ENCODE measurements around the gene CST9. TPM values are rescaled to one million over a fixed set of nuclear protein-coding genes. Genes with fewer than 3 reads are reported as not detected.

Gene CST9
- total and polyA plus RNA-seq, 2 of the 13 experiments (the other 11 are each of a cell fraction or from before 2014, with no cell fraction given) = 0.07 TPM; not detected in 1

DNA sequence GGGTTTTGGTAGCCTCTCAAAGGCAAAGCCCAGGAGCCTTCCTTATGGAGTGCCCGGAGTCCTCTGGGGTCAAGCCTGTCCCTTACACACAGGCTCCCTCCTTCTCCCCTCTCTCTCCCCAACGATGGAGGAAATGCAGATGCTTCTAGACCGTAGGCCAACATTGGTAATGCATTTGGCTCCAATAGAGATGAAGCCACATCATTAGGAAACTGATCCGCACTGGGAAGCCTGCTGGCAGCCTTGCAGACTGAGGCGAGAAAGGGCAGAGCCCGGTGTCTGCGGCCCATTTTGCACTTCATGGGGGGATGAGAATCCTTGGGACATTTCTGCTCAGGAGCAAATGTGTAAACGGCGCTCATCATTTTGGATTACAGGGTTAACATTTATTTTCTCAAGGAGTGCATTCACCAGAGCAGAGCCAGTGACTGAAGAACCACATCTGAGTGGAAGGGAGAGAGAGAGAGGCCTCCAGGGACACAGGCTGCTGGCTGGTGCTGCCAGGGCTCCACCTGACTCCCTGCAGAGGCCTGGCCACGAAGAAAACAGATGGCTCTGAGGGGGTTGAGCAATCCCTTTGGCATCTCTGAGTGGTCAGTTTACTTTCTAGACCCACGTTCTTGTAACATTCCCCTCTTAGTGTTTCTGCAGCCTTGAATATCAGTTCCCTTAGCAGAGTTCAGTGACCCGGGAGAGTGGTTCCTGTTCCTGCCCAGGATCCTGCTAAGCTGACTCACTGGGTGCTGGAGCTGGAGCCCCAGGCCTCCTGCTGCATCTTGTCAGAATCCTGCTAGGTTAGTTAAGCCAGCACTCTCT, 36.4 kb upstream of the CST9 start (continued):
- TF ChIP-seq ZNF335 (CRISPR knock-in tag; IDR thresholded peaks at IDR 0.05) (no peak), ARID4A (CRISPR knock-in tag; IDR thresholded peaks at IDR 0.05; ENCODE audit: borderline replicate concordance) (no peak), FOXA3 (CRISPR knock-in tag; IDR thresholded peaks at IDR 0.05) (peak; percentile 29; the same call in 1 of the 2 replicates), PLRG1 (conservative IDR thresholded peaks at IDR 0.05) (no peak), REST (IDR thresholded peaks at IDR 0.05; ENCODE audit: borderline replicate concordance in 1 of 2, low read depth in 1 of 2, low read length in 2 of 2) (no peak), AHR (CRISPR knock-in tag; IDR thresholded peaks at IDR 0.05) (0 out of 2 replicates have a peak, but pooled peaks have one; percentile 6), EHMT2 (IDR thresholded peaks at IDR 0.05; ENCODE audit: borderline replicate concordance, low read depth, low read length) (no peak), ZSCAN31 (CRISPR knock-in tag; IDR thresholded peaks at IDR 0.05; ENCODE audit: low read depth) (no peak), ZEB1 (IDR thresholded peaks at IDR 0.05; ENCODE audit: insufficient replicate concordance, low read depth) (no peak), ZNF282 (IDR thresholded peaks at IDR 0.05; ENCODE audit: partially characterized antibody) (no peak), ZNF746 (CRISPR knock-in tag; IDR thresholded peaks at IDR 0.05) (no peak), ZBTB1 (CRISPR knock-in tag; IDR thresholded peaks at IDR 0.05; ENCODE audit: borderline replicate concordance) (no peak), CEBPB (IDR thresholded peaks at IDR 0.05; ENCODE audit: borderline replicate concordance, low read depth, low read length) (peak; percentile 71; the same call in 1 of the 2 replicates), ZNF782 (CRISPR knock-in tag; IDR thresholded peaks at IDR 0.05; ENCODE audit: borderline replicate concordance) (no peak), ZNF24 (IDR thresholded peaks at IDR 0.05) (no peak), RORA (CRISPR knock-in tag; IDR thresholded peaks at IDR 0.05) (no peak), ZNF543 (CRISPR knock-in tag; IDR thresholded peaks at IDR 0.05) (0 out of 2 replicates have a peak, but pooled peaks have one; percentile 8), SKI (IDR thresholded peaks at IDR 0.05; ENCODE audit: partially characterized antibody) (no peak)
- TF ChIP-seq, protein P1, sequence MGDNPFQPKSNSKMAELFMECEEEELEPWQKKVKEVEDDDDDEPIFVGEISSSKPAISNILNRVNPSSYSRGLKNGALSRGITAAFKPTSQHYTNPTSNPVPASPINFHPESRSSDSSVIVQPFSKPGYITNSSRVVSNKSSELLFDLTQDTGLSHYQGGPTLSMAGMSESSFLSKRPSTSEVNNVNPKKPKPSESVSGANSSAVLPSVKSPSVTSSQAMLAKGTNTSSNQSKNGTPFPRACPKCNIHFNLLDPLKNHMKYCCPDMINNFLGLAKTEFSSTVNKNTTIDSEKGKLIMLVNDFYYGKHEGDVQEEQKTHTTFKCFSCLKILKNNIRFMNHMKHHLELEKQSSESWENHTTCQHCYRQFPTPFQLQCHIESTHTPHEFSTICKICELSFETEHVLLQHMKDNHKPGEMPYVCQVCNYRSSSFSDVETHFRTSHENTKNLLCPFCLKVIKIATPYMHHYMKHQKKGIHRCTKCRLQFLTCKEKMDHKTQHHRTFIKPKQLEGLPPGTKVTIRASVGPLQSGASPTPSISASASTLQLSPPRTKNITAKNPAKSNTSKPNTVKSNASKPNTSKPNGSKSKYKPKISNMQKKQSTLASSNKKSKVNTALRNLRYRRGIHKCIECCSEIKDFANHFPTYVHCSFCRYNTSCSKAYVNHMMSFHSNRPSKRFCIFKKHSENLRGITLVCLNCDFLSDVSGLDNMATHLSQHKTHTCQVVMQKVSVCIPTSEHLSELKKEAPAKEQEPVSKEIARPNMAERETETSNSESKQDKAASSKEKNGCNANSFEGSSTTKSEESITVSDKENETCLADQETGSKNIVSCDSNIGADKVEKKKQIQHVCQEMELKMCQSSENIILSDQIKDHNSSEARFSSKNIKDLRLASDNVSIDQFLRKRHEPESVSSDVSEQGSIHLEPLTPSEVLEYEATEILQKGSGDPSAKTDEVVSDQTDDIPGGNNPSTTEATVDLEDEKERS (CRISPR knock-in tag; IDR thresholded peaks at IDR 0.05) = no peak

All from HepG2 (cell line).